Measurements from ENCODE around the gene AGAP3. TPM values are rescaled to one million over a fixed set of nuclear protein-coding genes. Genes with fewer than 3 reads are reported as not detected.

Gene AGAP3
- total and polyA plus RNA-seq, 3 donors from 2014 or later, result 44.1 to 90.5 (median 65.6) TPM

GRCh38 chr7:151161757-151162156 lies 75.5 kb downstream of the AGAP3 start:
- intact Hi-C loops (cut with DNase I; ENCODE audit: low total_unique reads), result no loop called here
- Histone ChIP-seq H3K27me3 (no peaks in the 10 kb centered on the region), H3K9me3 (no peaks in the 10 kb centered on the region), H3K4me3 (no peak overlapping the region), H3K4me1 (no peaks in the 10 kb centered on the region), H3K27ac (no peak overlapping the region), H3K36me3 (ENCODE audit: low read depth, missing control alignments) (no peaks in the 10 kb centered on the region)
- 91 to 98% methylated on average over 1 of the region's 1 CpG for WGBS, 2 donors
- TF ChIP-seq POLR2A (IDR thresholded peaks at IDR 0.05), result no peak
- no peak for TF ChIP-seq CTCF (IDR thresholded peaks at IDR 0.05)
- DNase-seq, result no peak

GRCh38 chr7:151166629-151167196 lies 80.4 kb downstream of the AGAP3 start:
- H3K27me3 ChIP-seq, result no peaks in the 10 kb centered on the region
- no peaks in the 10 kb centered on the region for H3K36me3 ChIP-seq (ENCODE audit: low read depth, missing control alignments)
- no peaks in the 10 kb centered on the region for H3K4me1 ChIP-seq
- no peak for DNase-seq
- TF ChIP-seq POLR2A (IDR thresholded peaks at IDR 0.05), result no peak
- TF ChIP-seq CTCF (IDR thresholded peaks at IDR 0.05), result no peak
- 11 to 23% methylated on average over 15 to 30 of the region's 31 CpGs for WGBS, 2 donors
- intact Hi-C loops (cut with DNase I; ENCODE audit: low total_unique reads), result no loop called here
- H3K9me3 ChIP-seq, result no peaks in the 10 kb centered on the region
- H3K27ac ChIP-seq, result no peak overlapping the region
- H3K4me3 ChIP-seq, result peak overlapping the region; percentile 47 to 52

GRCh38 chr7:151167197-151167961 lies 81.1 kb downstream of the AGAP3 start, which contains the start of gene GBX1:
Gene GBX1, minus strand, starts transcription at chr7:151167694. Its CDS starts 146 bp downstream, at chr7:151167548.
- Histone ChIP-seq H3K27ac (no peak within 1 kb of the TSS), H3K9me3 (no peaks in the 10 kb centered on the region), H3K4me1 (no peaks in the 10 kb centered on the region), H3K27me3 (no peaks in the 10 kb centered on the region), H3K36me3 (ENCODE audit: low read depth, missing control alignments) (no peaks in the 10 kb centered on the region), H3K4me3 (peak within 1 kb of the TSS; percentile 47 to 53)
- no peak for TF ChIP-seq CTCF (IDR thresholded peaks at IDR 0.05)
- TF ChIP-seq POLR2A (IDR thresholded peaks at IDR 0.05), result no peak
- intact Hi-C loops (cut with DNase I; ENCODE audit: low total_unique reads), result no loop called here
- 1% methylated on average over 16 to 96 of the region's 101 CpGs for WGBS, 2 donors
- DNase-seq, result no peak

DNA sequence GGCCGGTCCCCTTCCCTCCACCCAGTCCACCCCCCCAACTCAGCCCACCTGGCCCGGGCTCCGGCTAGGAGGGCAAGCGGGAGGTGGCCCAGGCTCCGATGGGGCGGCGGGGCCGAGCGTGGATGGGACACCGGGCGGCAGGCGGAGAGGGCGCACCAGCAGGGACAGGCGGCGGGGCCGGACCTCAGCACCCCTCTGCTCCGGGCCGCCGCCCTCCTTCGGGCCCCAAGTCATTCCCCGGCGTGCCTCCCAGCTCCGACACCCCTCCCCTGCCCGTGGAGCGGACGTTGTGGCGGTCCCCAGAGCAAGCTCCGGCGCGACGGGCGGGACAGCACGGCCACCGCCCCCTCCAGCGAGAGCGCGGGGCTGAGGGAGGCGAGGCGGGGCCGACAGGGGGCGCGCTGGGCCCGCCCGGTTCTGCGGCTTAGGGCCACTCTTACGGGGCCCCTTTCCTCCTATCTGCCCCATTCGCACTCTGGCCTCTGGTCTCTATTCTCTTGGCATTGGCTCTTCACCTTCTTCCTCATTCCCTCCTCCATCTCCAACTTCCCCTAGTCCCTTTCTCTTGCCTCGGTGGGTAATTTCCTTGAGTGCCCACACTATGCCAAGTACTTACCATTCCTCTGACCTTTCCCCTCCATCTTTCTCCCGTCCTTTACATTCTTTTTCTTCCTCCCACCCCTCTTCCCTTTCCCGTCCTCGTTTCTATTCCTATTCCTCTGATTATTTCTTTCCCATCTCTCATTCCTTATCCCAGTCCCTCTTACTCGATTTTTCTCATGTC lies 81.9 kb downstream of the AGAP3 start:
- WGBS, 2 donors, result 5 to 6% methylated on average over 38 to 50 of the region's 52 CpGs
- DNase-seq, result peak; percentile 35
- intact Hi-C loops (cut with DNase I; ENCODE audit: low total_unique reads), result no loop called here
- TF ChIP-seq POLR2A (IDR thresholded peaks at IDR 0.05) (no peak), CTCF (IDR thresholded peaks at IDR 0.05) (peak; percentile 33 to 65 (median 34))
- Histone ChIP-seq H3K27me3 (no peaks in the 10 kb centered on the region), H3K9me3 (no peaks in the 10 kb centered on the region), H3K36me3 (ENCODE audit: low read depth, missing control alignments) (no peaks in the 10 kb centered on the region), H3K27ac (no peak overlapping the region), H3K4me1 (no peaks in the 10 kb centered on the region), H3K4me3 (peak overlapping the region; percentile 47 to 53)

Data from testis (tissue), 3 donors.